Measurements from ENCODE around the gene SEZ6.

Gene SEZ6

DNA sequence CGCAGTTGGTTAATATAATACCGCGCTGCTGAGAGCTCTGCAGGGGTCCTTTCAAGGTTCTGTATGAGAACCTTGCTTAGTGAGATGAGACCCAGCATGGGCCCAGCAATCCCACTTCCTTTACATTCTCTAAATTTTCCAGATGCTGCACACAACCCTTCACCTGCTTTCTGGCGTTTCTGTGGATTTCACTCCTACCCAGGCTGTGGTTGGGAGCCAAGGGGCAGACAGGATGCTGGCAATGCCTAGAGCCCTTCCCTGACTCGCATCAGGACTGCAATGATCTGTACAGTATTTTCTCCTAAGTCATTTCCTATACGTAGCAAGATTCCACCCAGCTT, 27.0 kb upstream of the SEZ6 start:
- no peak for DNase-seq

GRCh38 chr17:29032013-29032856, 26.4 kb upstream of the SEZ6 start:
- no peak for DNase-seq

DNA sequence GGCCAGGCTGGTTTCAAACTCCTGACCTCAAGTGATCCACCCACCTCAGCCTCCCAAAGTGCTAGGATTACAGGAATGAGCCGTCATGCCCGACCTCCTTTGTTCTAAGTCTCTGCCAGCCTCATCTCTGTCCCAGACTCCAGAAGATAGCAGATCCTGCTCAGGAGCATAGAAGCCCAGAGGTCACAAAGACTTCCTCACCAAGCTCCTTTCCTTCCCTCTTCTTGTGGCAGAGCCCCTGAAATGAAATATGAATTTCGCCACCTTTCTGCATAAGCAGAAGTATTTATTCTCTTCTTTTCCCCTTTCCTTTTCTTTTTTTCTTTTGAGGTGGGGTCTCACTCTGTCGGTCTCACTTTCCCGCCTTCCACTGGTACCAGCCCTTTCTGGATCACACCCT, 25.7 kb upstream of the SEZ6 start:
- no peak for DNase-seq

- no peak for DNase-seq
Observed at GRCh38 chr17:29024316-29024952, 18.6 kb upstream of the SEZ6 start.

- DNase-seq = no peak
Observed at GRCh38 chr17:29022074-29022473, 16.2 kb upstream of the SEZ6 start.

DNA sequence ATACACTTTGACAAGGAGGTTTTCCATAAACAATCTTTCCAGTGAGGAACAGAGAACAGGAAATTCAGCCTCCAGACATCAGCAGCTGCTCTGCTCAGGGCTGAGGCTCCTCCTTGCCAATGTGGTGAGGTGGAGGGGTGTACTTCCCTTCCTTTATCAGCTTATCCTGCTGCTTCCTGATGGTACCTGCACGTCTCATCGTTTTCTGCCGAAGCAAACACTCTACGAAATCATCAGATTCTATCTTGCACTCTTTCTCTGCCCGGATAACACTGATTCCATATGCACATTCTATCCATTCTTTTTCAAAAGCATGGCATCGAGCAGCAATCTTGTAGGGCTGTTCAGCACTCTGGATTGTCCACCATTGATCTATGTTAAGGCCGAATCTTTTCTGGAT, 15.4 kb upstream of the SEZ6 start:
- DNase-seq = no peak

- DNase-seq = no peak
Observed at GRCh38 chr17:29020576-29020975, 14.7 kb upstream of the SEZ6 start.

DNA sequence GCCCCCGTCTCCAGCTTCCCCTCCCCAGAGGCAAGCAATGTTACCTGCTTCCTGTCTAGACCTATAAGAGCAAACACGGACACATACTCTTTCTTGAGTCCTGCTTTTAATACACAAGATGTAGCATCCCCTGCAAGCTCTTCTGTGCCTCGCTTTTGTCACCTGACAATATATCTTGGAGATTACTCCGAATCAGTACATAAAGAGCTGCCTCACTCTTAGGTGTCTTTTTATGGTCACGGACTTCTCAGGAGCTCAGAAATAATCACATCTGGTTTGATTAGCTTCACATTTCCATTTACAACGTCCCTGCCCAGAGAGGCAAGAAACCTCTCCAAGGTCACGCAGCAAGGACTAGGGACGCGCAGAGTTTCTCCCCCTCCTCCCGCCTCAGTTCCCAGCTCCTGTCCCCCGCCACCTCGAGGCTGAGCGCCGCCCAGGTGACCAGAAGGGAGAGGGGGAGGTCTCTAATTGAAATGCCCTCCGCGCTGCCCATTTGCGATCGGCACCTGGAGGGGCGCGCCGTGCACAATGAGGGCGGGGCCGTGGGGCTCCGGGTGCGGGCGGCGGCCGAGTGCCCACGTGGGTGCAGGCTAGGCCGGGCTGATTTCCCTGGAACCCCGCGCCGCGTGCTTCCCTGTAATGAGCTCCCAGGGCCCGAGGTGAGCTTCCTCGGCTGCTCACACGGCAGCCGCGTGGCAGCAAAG, 13.8 kb upstream of the SEZ6 start:
- DNase-seq = no peak

GRCh38 chr17:29018788-29019474, 13.1 kb upstream of the SEZ6 start:
- DNase-seq = no peak

DNA sequence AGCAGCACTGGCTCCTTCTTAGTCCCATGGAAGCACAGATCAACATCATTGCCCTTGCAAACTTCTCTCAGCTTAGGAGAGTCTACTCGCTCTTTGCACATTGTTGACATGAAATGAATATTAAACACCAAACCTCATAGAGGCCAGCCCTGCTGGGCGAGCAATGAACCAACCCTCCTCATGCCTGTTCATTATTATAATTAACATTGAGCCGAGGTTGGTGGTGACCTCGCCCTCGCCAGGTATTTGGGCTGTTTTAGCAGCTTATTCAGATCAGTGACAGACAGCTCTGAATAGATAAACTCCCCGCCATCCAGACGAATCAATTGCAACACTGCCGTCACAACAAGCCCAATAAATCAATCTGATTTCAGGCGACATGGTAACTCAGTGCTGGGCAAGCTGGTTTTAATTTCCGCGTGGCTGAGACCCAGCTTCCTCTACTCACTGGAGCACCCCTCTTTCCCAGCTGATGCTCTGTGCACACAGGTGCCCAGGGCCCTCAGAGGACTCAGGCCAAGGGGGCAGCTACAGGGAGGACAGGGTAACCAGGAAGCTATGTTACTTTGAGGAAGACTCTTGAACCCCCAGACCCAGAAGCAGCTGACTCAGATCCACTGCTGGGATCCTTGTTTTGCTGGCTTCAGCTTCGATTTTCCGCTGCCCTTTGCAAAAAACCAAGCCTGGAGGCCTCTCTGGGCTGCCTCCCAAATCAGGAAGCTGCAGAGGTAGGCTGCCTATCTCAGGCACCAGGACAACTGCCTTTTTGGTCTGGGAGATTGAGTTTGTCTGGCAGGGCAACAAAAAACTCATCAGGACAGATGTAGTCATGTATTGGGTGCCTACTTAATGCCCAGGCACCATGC, 10.7 kb upstream of the SEZ6 start:
- no peak for DNase-seq

DNA sequence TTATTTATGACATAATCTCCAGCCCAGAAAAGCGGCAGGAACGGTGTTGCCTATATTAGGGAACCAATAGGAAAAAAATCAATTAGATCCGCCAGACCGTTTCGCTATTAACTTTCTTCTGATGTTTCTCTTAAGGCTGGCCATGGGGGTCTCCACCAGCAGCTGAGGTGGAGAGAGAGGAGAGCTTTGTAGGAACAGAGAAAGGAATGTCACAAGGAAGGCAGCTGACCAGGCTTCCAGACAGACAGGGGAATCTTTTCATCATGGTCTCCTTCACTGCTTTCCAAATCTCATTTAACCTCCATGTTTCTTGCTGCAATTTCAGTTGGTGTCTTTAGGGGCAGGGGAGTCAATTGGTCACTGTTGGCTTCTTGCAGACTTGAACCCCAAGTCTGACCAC, 8.9 kb upstream of the SEZ6 start:
- no peak for DNase-seq

DNA sequence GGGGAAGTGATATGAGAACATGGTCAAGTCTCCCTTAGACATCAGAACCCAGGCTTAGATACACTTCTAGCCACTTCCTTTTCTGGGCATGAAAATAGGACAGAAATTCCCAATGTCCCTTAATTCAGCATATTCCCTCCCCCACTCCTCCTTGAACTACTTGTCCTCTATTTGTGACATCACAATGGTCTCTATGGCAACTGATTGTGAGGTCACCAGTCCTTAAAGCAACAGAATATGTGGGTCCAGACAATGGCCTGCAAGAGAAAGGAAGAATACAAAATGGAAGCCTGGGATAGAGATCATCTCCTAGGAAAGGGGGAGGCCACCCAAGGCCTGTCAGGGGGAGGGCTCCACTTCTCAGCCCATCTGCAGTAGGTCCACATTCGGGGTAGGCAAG, 6.7 kb upstream of the SEZ6 start:
- no peak for DNase-seq

DNA sequence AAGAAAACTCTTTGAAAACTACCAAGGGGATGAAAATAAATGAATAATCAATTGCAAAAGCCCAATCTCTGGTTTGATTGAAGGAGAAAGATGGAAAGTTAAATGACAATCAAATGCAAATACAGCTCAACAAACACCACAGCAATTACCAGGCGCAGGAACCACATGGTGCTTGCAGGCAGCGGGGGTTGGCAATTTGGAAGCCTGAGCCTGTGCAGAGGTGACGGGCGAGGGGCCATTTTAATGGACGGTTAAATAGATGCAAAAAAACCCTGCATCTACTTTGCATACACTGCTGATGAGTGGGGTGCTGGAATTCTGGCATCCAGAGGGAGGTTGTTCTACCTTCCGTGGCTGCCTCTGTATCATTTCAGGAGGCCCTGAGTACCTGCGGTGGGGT, 4.8 kb upstream of the SEZ6 start:
- no peak for DNase-seq

GRCh38 chr17:29010129-29010528, 4.3 kb upstream of the SEZ6 start:
- no peak for DNase-seq

DNA sequence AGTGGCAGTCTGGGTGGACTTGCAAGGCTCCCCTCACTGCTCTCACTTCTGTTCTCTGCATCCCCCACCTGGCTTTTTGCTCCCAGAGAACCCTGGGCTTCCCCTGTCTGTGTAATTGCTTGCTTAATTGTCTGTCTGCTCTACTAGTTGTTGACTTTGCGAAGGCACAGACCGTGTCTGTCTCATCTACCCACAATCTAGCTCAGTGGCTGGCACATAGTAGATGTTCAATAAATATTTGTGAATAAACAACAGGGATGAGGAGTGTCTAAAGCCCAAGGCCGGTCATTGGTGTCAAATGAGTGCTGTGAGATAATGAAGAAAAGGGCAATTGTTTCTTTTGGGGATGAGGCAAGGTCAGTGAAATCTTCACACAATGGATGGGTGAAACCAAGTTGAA, 2.8 kb upstream of the SEZ6 start:
- DNase-seq = no peak

DNA sequence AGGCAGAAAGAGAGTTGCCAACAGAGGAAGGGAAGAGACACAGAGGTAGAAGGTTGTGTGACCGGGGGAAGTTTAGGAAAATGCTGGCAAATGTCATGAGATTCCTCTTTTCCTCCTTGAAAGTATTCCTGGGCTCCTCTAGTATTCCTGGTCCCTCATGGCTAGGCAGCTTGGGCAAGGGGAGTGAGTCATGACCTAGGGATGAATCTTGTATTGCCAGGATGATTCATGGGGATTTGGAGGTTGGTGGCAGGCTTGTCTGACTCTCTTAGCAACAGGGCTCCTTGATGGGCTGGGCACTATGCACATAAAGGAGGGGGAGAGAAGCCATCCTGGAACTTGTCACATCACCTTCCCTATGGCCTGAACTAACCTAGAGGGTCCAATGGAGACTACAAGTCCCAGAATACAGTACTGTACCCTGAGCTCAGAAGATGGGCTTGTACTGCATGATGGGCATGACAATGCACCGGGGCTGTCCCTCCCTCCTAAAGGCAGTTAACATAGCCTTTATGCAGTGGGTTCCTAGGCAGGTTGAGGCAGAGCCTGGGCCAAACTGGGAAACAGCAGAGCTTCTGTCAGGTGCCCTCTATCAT, 2.1 kb upstream of the SEZ6 start:
- DNase-seq = no peak

GRCh38 chr17:29007456-29007855, 1.6 kb upstream of the SEZ6 start:
- no peak for DNase-seq

DNA sequence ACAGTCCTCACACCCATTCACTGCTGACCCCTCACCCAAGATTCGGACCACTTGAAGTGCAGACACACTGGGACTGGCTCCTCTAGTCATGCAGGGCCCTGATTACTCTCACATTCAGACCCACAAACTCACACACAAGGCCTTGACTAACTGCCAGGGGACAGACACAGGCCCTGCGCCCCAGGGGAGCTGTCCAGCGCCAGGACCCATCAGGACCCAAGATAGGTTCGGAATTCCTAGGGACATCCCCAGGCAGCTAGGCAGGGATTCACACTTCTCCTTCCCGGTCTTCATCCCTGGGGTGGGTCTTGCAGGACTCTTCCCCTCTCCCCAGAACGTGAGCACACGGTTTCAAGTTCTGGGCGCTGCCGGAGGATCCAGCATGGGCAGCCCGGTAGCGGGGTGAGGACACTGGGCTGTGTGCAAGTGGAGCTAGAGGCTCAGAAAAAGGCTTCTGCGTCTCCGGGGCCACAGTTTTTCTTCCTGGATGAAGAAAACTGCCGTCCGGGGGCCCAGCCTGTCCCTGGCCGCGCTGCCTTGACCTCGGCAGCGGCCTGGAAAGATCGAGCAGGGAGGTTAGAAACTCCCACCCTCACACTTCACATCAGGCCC, 1.6 kb downstream of the SEZ6 start:
- no peak for DNase-seq

- no peak for DNase-seq
Observed at GRCh38 chr17:29003289-29003688, 2.5 kb downstream of the SEZ6 start.

GRCh38 chr17:29002811-29003210, 3.0 kb downstream of the SEZ6 start:
- no peak for DNase-seq

- no peak for DNase-seq
Observed at GRCh38 chr17:29000973-29001372, 4.9 kb downstream of the SEZ6 start.

- DNase-seq = no peak
Observed at GRCh38 chr17:28999206-28999605, 6.6 kb downstream of the SEZ6 start.

Measured in activated effector memory CD4-positive, alpha-beta T cell treated with Interleukin-2 at 50 U/mL for 16 hours (primary cell).